Astrocyte of the cerebellum (primary cell): Measurements from ENCODE around the gene TMEM135.
A peak's percentile ranks its signal among the peaks of the same experiment; 100 is the strongest.
"Not testable (repeated sequence)": the region's sequence is repeated elsewhere in the genome, so short reads cannot be mapped to it uniquely, and the experiment has no call there.

Experiments used
- DNase-seq: peaks from one replicate; pipeline ENCODE4 v3.0.0-alpha.2; 2011; ENCODE audit warnings: low read depth
- H3K4me3 ChIP-seq: 2 replicates; pipeline ENCODE4 v1.5.1; 2011; ENCODE audit warnings: mild to moderate bottlenecking, low read depth, low read length, moderate library complexity
- in situ Hi-C: cut with HindIII; loops from 2 replicates; pipeline ENCODE4 v1.10.0; 2017; ENCODE audit warnings: low sequenced_read_pairs
- TF ChIP-seq, protein P1 (sequence below): IDR thresholded peaks from 2 replicates; pipeline ENCODE4 v1.5.1; 2012; ENCODE audit warnings: low read length, low read depth, moderate library complexity, mild to moderate bottlenecking; ENCODE audit errors: missing control alignments

The TMEM135 gene

DNA sequence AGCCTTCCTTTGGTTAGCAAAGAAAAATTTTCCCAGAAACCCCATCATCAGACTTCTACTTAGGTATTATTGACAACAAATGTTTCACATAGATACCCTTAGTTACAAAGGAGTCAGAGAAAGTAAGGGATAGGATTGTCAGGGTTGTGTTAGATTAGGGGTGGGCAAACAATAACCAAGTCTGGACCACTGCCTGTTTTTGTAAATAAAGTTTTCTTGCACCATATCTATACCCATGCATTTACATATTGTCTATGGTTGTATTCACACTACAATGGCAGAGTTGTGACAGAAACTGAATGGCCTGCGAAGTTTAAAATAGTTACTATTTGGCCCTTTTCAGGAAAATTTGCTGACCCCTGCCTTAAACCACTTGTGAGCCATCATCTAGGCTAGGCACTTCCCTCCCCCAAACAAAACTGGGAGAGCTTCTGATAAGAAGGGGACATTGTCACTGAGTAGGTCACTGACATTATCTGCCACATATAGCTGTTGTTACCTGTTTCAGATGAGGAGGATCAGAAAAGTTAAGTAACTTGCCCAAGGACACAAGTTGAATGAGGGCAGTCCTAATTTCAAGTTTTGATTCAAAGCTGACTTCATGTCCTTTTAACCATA is 40.7 kb upstream of the TMEM135 start:
- DNase-seq, result no peak
- H3K4me3 ChIP-seq, result no peak overlapping the region
- TF ChIP-seq, protein P1, sequence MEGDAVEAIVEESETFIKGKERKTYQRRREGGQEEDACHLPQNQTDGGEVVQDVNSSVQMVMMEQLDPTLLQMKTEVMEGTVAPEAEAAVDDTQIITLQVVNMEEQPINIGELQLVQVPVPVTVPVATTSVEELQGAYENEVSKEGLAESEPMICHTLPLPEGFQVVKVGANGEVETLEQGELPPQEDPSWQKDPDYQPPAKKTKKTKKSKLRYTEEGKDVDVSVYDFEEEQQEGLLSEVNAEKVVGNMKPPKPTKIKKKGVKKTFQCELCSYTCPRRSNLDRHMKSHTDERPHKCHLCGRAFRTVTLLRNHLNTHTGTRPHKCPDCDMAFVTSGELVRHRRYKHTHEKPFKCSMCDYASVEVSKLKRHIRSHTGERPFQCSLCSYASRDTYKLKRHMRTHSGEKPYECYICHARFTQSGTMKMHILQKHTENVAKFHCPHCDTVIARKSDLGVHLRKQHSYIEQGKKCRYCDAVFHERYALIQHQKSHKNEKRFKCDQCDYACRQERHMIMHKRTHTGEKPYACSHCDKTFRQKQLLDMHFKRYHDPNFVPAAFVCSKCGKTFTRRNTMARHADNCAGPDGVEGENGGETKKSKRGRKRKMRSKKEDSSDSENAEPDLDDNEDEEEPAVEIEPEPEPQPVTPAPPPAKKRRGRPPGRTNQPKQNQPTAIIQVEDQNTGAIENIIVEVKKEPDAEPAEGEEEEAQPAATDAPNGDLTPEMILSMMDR, result no peak
- in situ Hi-C loops, result no loop called here

DNA sequence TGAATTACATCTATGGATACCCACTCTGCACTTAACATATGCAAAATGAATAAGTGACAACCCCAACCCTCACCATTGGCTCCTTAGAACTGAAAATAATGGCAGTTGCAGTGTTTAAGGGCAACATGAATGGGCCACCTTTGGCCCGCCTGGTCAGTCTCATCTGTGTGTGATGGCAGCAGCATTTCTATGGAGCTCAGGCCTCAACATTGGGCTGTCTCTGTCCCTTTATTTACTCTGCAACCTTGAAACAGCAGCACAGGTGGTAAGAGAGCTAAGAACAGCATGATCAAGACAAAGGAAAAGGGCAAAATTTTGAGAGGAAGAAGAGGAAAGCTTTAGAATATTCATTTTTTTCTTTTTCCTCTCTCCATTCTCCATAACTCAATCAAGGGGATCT is 38.3 kb upstream of the TMEM135 start:
- no peak for DNase-seq
- no peak overlapping the region for H3K4me3 ChIP-seq
- in situ Hi-C loops, result no loop called here
- TF ChIP-seq, protein P1, result no peak

DNA sequence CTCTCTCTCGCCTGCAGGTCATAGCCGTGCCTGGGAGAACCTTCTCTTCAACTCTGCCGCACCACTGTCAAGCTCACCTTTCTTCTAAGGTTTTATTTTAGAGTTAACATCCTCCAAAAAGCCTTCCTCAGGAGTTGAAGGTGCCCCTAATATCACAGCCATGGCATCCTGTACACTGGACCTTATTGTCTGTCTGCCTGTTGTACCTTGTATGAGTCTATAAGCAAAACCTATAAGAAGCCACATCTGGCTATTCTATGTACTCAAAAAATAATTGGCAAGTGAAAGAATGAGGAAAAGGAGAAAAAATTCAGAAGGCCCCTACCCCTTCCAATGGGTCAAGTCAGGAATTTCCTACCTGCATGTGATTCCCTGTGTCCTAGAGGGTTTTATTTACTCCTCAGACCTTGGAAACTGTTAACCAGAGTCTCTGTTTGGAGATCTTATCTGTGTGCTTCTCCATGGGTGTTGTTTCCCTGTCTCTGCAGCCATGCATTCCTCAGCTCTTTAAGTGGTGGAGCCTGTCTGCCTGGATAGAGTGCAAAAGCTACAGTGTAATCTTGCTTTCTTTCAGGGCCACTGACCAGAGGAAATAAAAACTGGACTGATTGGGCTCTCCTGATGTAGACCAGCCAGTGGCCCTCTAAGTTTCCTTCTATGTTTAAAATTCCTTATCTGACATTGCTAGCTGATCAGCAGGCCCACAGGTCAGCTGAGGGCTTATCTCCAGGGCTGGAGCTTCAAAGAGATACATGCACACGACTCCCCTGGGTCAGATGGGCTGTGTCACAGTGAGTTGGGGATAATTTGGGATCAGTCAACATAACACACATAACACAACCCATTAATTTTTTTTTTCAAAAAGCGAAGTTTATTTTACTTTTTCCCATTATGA is 37.6 kb upstream of the TMEM135 start:
- no peak overlapping the region for H3K4me3 ChIP-seq
- TF ChIP-seq, protein P1, result no peak
- DNase-seq, result peak; percentile 20
- in situ Hi-C loops, result no loop called here

DNA sequence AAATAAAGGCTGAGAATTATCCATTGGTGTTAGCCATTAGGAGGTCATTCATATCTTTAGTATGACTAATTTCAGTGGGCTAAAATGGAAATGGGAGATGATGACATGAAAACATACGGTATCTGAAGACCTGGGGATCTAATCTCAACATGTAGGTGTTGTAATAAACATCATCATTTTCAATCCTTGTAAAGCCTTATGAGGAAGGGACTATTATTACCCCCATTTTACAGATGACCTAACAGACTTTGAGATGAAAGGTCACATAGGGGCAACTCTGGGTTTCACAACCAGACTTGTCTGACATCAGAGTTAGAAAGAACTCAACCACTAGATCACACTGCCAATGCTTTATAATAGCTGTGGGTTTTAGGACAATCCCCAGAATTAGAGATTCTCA is 34.8 kb upstream of the TMEM135 start:
- no peak for DNase-seq
- TF ChIP-seq, protein P1, result no peak
- H3K4me3 ChIP-seq, result no peak overlapping the region
- in situ Hi-C loops, result no loop called here

DNA sequence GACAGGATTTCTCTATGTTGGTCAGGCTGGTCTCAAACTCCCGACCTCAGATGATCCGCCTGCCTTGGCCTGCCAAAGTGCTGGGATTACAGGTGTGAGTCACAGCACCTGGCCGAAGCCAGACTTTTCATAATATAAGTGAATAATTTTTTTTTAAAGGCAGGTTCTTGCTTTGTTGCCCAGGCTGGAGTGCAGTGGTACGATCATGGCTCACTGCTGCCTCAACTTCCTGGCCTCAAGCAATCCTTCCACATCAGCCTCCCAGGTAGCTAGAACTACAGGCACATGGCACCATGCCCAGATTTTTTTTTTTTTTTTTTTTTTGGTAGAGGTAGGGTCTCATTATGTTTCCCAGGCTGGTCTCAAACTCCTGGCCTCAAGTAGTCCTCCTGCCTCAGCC is 33.5 kb upstream of the TMEM135 start:
- H3K4me3 ChIP-seq, in situ Hi-C loops, DNase-seq: not testable (repeated sequence)

DNA sequence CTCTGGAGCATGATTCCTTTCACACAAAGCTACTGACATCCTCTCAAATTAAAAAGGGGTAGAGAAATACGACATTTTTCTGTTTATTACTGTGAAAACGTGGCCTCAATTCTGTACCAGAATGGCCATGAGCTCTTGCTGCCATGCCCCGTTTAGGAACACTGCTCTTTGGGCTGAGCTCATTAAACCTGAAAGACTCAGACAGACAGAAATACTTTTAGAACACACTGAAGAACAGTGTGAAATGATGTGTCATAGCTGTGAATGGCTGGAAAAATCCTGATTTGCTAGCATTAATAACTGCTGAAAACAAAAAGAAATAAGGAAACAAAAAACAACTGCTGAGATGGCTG is 32.2 kb upstream of the TMEM135 start:
- DNase-seq, result no peak
- TF ChIP-seq, protein P1, result no peak
- in situ Hi-C loops, result no loop called here
- no peak overlapping the region for H3K4me3 ChIP-seq

DNA sequence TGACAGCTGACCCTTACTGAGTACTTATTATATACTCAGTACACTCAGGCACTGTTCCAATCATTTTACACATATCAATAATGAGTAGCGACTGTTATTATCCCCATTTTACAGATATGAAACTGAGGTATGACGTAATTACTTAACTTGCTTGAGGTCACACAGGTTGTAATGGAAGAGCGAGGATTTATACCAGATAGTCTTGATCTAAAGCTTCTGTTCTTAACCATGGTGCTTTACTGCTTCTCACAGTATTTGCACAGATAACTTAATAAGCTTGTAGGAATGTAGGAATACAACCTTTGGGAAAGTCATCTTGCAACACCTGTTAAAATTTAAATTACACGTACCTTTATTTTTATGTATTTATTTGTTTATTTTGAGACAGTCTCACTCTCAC is 31.7 kb upstream of the TMEM135 start:
- no peak for DNase-seq
- in situ Hi-C loops, result no loop called here

More for the DNA sequence above, 31.7 kb upstream of the TMEM135 start:
- TF ChIP-seq, protein P1, result no peak
- no peak overlapping the region for H3K4me3 ChIP-seq
